Stimulated activated CD8-positive, alpha-beta memory T cell treated with anti-CD3 and anti-CD28 coated beads, Interleukin-4, amount 100 ng/mL, for 24 hours (primary cell): ENCODE measurements around the gene OR2AE1.
"Not testable (repeated sequence)": the region's sequence is repeated elsewhere in the genome, so short reads cannot be mapped to it uniquely, and the experiment has no call there.

ENCODE experiments used
- DNase-seq: peaks from one replicate; pipeline ENCODE4 v3.0.0-alpha.2; 2020; ENCODE audit warnings: low read depth

Gene OR2AE1, protein sequence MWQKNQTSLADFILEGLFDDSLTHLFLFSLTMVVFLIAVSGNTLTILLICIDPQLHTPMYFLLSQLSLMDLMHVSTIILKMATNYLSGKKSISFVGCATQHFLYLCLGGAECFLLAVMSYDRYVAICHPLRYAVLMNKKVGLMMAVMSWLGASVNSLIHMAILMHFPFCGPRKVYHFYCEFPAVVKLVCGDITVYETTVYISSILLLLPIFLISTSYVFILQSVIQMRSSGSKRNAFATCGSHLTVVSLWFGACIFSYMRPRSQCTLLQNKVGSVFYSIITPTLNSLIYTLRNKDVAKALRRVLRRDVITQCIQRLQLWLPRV

GRCh38 chr7:99876933-99877332, at the start of gene OR2AE1:
Gene OR2AE1 (minus strand): TSS chr7:99877033. CDS start chr7:99877033, 0 bp downstream.
- DNase-seq: no peak

- no peak for DNase-seq
Observed at GRCh38 chr7:99926321-99926720, 49.5 kb upstream of the OR2AE1 start.

DNA sequence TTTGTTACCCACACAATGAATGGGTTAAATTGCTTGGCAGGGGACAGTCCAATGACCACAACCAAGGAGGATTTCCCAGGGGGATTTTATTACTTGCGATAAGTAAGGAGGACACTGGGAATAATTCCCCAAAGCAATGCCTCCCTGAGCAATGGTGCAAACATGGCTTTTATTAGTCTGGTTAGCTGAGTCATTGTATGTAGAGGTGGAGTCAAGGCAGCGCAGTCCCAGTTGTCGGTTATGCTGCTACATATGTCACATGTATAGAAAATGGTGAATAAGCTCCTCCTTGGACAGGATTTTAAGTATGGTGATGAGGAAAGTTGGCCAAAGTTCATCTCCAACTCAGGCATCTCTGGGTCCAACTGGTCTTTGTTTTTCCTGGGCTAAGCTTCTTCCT, 46.4 kb upstream of the OR2AE1 start:
- DNase-seq: no peak

GRCh38 chr7:99920149-99920548, 43.3 kb upstream of the OR2AE1 start:
- DNase-seq: no peak

DNA sequence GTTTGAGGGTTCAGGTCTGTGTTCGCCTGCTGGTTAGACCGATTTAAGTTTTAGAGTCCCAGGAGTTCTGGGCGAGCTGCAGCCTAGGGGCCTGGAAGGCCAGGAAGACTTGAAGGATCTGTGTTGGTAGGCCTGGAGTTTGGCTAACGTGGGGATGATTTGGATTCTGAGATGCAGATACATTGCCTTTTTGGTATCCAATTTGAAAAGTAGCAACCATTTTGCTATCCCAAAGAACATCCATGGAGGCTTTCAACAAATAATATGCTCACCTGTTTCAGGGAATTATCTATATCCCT, 42.9 kb upstream of the OR2AE1 start:
- no peak for DNase-seq

DNA sequence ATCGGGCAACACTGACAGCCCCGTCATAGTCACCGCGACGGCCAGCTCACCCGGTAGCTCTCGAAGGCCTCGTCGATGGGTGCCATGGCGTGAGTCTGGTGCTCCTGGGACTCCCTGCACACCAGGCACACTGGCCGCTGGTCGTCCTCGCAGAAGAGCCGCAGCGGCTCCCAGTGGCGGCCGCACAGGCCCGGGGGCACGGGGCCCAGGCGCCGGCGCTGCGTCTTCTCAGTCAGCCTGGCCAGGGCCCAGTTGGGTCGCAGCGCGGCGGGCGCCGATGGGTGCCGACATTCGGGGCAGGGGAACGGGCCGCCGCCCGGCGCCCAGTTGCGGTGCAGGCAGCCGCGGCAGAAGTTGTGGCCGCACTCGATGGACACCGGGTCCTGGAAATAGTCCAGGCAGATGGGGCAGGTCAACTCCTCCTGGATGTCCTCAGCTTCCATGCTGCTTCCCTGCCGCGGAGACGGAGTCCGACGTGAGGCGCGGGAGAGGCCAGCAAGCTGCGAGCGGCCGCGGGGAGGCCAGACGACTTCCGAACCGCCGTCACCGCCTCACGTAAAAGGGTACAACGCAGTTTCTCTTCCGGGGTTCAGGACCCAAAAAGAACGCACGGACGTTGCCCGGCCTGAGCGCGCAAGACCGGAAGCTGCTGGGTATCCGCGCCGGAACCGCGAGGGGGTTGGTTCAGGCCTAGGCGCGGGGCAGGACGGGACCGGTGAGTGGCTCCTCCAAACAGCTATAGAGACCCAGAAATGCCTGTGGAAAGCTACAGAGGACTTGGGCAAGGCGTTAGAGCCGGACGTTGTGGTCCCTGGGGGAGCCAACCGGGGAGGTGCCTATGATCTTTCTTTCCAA, 42.4 kb upstream of the OR2AE1 start, which contains the start of gene TRIM4:
TSS of gene TRIM4 (minus strand) at position 572 of the 855 bp plus-strand sequence. CDS start at position 443, 129 bp downstream.
- DNase-seq: peak; percentile 89

DNA sequence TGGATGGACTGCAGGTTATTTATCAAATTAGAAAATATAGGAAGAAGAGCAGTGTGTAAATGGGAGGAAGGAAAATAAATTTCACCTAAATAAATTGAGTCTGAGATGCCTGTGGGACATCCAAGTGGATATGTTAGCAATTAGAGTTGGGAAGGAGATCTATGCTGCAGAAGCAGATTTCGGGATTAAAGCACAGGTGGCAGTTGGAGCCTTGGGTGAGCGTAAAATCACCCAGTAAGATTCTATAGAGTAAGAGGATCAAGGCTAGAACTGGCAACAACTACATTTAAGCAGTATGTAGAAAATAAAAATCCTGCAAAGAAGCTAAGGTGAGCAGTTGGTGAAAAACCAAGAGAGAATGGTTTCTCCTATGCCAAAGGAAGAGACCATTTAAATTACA, 34.1 kb upstream of the OR2AE1 start:
- DNase-seq: no peak

GRCh38 chr7:99901581-99901980, 24.7 kb upstream of the OR2AE1 start:
- no peak for DNase-seq

DNA sequence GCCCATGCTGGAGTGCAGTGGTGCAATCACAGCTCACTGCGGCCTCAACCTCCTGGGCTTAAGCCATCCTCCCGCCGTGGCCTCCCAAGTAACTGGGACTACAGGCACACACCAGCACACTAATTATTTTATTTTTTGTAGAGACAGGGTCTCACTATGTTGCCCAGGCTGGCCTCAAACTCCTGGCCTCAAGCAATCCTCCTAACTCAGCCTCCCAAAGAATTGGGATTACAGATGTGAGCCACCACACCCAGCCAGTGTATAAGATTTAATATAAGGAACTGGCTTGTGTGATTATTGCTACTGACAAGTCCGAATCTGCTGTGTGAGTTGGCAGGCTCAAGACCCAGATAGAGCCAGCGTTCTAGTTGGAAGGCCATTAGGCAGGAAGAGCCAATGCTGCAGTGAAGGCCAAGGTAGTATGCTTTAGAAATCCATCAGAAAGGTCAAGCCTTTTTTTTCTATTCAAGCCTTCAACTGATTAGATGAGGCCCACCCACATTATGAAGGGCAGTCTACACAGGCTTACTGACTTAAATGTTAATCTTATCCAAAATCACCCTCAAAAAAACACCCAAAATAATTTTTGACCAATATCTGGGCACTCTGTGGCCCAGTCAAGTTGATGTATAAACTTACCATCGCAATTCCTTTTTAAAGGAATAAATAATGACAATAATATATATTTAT, 23.1 kb upstream of the OR2AE1 start:
- no peak for DNase-seq

DNA sequence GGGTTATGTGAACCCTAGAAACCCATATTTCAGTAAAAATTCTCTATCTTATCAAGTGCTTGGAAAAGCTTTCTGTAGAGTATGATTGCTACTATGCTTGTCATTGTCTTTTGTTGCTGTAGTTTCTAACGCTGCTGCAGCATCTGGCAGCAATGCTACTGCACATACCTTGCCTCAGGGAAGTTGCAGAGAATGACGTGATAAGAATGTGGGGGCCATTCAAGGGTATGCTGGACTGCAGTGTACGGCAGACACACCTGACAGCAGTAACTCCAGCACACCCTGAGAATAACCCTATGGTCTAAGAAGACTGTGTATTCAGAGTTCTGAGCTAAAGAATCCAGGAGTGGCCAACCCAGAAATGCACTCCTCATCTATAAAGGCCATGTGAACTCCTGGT, 22.0 kb upstream of the OR2AE1 start:
- DNase-seq: no peak

- DNase-seq: no peak
Observed at GRCh38 chr7:99898023-99898357, 21.2 kb upstream of the OR2AE1 start.

- DNase-seq: no peak
Observed at GRCh38 chr7:99897322-99898022, 20.6 kb upstream of the OR2AE1 start.

DNA sequence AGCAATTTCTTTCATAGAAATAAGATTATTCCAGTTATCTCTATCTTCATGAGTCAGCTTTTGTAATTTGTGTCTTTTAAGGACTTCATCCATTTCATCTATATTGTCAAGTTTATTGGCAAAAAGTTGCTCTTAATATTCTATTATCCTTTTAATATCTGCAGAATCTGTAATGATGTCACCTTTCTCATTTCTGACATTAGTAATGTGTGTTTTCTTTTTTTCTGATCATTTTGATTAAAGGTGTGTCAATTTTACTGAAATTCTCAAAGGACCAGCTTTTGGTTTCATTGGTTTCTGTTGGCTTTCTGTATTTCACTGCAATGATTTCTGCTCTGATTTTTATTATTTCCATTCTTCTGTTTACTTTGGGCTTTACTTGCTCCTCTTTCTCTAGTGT, 17.9 kb upstream of the OR2AE1 start:
- DNase-seq: no peak

DNA sequence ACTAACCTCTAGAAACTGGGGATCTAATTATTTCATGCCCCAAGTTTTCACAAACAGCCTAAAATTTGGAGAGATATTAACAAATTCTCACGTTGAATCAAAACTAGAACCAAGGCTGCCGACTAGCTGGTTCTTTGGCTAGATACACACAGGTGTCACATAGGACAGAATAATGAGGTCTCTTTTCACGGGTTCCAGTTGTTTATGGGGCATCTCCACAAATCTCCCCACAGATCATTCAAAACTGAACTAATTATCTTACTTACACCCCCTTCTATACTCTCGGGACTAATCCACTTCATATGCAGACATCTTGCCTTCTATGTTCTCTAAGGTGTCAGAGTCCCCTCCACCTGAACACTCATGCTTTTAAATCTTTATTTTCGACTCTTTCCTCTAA, 16.4 kb upstream of the OR2AE1 start:
- DNase-seq: no peak

DNA sequence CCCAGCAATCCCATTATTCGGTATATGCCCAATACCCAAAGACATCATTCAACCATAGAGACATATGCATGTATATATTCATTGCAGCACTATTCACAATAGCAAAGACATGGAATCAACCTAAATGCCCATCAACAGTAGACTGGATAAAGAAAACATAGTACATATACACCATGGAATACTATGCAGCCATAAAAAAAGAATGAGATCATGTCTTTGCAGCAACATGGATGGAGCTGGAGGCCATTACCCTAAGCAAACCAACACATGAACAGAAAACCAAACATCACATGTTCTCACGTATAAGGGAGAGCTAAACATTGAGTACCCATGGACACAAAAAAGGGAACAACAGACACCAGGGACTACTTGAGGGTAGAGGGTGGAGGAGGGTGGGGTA, 13.5 kb upstream of the OR2AE1 start:
- not testable (repeated sequence) for DNase-seq

- not testable (repeated sequence) for DNase-seq
Observed at GRCh38 chr7:99888366-99888765, 11.5 kb upstream of the OR2AE1 start.

GRCh38 chr7:99881370-99881769, 4.5 kb upstream of the OR2AE1 start:
- DNase-seq: no peak

DNA sequence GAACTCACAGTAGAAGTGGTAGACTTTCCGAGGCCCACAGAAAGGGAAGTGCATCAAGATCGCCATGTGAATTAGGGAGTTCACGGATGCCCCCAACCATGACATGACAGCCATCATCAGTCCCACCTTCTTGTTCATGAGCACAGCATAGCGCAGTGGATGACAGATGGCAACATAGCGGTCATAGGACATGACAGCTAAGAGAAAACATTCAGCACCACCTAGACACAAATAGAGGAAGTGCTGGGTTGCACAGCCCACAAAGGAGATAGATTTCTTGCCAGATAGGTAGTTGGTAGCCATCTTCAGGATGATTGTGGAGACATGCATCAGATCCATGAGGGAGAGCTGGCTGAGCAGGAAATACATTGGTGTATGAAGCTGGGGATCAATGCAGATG, 342 bp downstream of the OR2AE1 start:
- DNase-seq: no peak

DNA sequence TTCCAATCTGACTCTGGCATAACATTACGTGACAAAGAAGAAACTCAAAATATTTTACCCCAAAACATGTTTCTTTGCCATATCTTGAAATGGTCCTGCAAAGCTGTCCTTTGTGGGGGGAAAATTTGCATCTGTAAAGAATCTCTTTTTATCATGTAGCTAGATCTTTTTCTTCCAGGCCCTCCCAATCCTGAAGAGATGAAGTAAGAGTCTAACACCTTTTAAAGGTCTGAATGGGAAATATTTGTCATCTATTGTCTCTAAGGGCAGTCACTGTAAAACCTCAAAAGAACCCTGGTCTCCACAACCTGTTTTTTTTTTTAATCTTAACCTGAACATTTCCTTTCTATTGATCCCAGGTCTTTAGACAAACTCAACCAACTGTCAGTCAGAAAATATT, 8.6 kb downstream of the OR2AE1 start:
- no peak for DNase-seq

- not testable (repeated sequence) for DNase-seq
Observed at GRCh38 chr7:99867477-99867876, 9.4 kb downstream of the OR2AE1 start.

- no peak for DNase-seq
Observed at GRCh38 chr7:99863847-99864440, 12.9 kb downstream of the OR2AE1 start.
